OCI-LY1 (cell line): ENCODE measurements around the gene HIP1R.

Source experiments
- CTCF ChIP-seq: fragments of 200-600 bp; sonication (generic), shearing (Covaris generic); IDR thresholded peaks from 2 replicates; pipeline ENCODE4 v1.5.1; 2017; ENCODE audit warnings: mild to moderate bottlenecking, antibody characterized with exemption, low read length, moderate library complexity, mixed read lengths
- EZH2 ChIP-seq: fragments of 200-600 bp; sonication (generic), shearing (Covaris generic); IDR thresholded peaks from 2 replicates; pipeline ENCODE4 v1.8.0; 2017; ENCODE audit warnings: borderline replicate concordance, mixed run types, mild to moderate bottlenecking, antibody characterized with exemption, low read length, moderate library complexity, mixed read lengths

- TF ChIP-seq CTCF (no peak), EZH2 (no peak)
Observed at GRCh38 chr12:122858171-122858570, 22.9 kb downstream of the HIP1R start.
